CD4-positive, alpha-beta T cell (primary cell): ENCODE results near the gene GABRB3. TPM values are rescaled to one million over a fixed set of nuclear protein-coding genes. Genes with fewer than 3 reads are reported as not detected.

Source experiments
- ATAC-seq: fragments of 200-7000 bp; cut with Tn5 transposase; one replicate; pipeline ENCODE4 v1.10.0; 2022; ENCODE audit warnings: mild to moderate bottlenecking; ENCODE audit not compliant: poor library complexity
- CTCF ChIA-PET: fragments of 350-600 bp; sonication (Branson Sonifier 250); formaldehyde crosslinking; loops from one replicate; lab custom pipeline; 2021; ENCODE audit warnings: antibody characterized with exemption, inconsistent platforms; lab: Charles Lee
- POLR2A ChIA-PET: fragments of 350-600 bp; sonication (Branson Sonifier 250); formaldehyde crosslinking; loops from one replicate; lab custom pipeline; 2021; ENCODE audit warnings: antibody characterized with exemption, inconsistent platforms; lab: Charles Lee
- DNase-seq, 14 experiments: peaks; one replicate each; pipeline ENCODE4 v3.0.0-alpha.2; 2013 to 2020; ENCODE audit warnings: mixed read lengths in 2 of 14
- H3K27ac ChIP-seq, 2 donors: one replicate each; pipeline versions ENCODE4 v1.5.1 to v1.7.0; 2013; ENCODE audit warnings: low read length in 2 of 2, low read depth in 1 of 2, mild to moderate bottlenecking in 1 of 2
- H3K27me3 ChIP-seq, 2 experiments: 1 replicate in 1 of 2; 2 replicates in 1 of 2; pipeline versions ENCODE4 v1.6.1 to v1.7.0; 2013; ENCODE audit warnings: low read length in 2 of 2, control low read depth in 1 of 2, mild to moderate bottlenecking in 1 of 2, moderate library complexity in 1 of 2; ENCODE audit not compliant: insufficient read depth in 2 of 2, control insufficient read depth in 1 of 2
- H3K36me3 ChIP-seq: one replicate; pipeline ENCODE4 v1.6.1; 2013; ENCODE audit warnings: low read length, control low read depth; ENCODE audit not compliant: insufficient read depth
- H3K4me1 ChIP-seq: one replicate; pipeline ENCODE4 v1.6.1; 2013; ENCODE audit warnings: low read length, control low read depth; ENCODE audit not compliant: insufficient read depth
- H3K4me3 ChIP-seq: one replicate; pipeline ENCODE4 v1.5.1; 2013; ENCODE audit warnings: mild to moderate bottlenecking, low read length, moderate library complexity
- H3K9me3 ChIP-seq, 2 experiments: 1 replicate in 1 of 2; 2 replicates in 1 of 2; pipeline versions ENCODE4 v1.6.1 to v1.7.0; 2013; ENCODE audit warnings: low read length in 2 of 2, mild to moderate bottlenecking in 2 of 2, control low read depth in 1 of 2, moderate library complexity in 1 of 2; ENCODE audit not compliant: control insufficient read depth in 1 of 2, insufficient read depth in 1 of 2
- H3K27ac Mint-ChIP-seq: one replicate; pipeline ENCODE4 v1.8.0; 2020; ENCODE audit warnings: mixed read lengths
- H3K27me3 Mint-ChIP-seq: one replicate; pipeline ENCODE4 v1.8.0; 2021; ENCODE audit warnings: mixed read lengths
- H3K36me3 Mint-ChIP-seq: one replicate; pipeline ENCODE4 v1.8.0; 2021; ENCODE audit warnings: low read depth, mixed read lengths
- H3K4me1 Mint-ChIP-seq: one replicate; pipeline ENCODE4 v1.8.0; 2021; ENCODE audit warnings: low read depth, mixed read lengths
- H3K4me3 Mint-ChIP-seq: one replicate; pipeline ENCODE4 v1.8.0; 2020; ENCODE audit warnings: mild to moderate bottlenecking, mixed read lengths
- H3K9me3 Mint-ChIP-seq: one replicate; pipeline ENCODE4 v1.8.0; 2020; ENCODE audit warnings: mixed read lengths
- intact Hi-C, 2 experiments: fragments of 100-400 bp; cut with DNase I in 1 of 2; cut with micrococcal nuclease in 1 of 2; formaldehyde crosslinking; loops; one replicate each; pipeline versions ENCODE4 v1.15.1 to v1.9.0; 2023 to 2025; cut with DNase I, micrococcal nuclease
- total RNA-seq, 174 experiments: library from RNA in 2 of 174; stranded (reverse) in 2 of 174; gene quantifications; one replicate each; pipeline ENCODE4 v1.2.3 and lab custom pipeline; 2021 to 2026
- TF ChIP-seq, protein P1 (sequence below): fragments of 200-600 bp; IDR thresholded peaks from one replicate; pipeline ENCODE4 v1.8.0; 2022; ENCODE audit warnings: antibody characterized with exemption, mild to moderate bottlenecking

Gene GABRB3
- total RNA-seq, 2 experiments from 2014 or later = not detected

- TF ChIP-seq, protein P1, sequence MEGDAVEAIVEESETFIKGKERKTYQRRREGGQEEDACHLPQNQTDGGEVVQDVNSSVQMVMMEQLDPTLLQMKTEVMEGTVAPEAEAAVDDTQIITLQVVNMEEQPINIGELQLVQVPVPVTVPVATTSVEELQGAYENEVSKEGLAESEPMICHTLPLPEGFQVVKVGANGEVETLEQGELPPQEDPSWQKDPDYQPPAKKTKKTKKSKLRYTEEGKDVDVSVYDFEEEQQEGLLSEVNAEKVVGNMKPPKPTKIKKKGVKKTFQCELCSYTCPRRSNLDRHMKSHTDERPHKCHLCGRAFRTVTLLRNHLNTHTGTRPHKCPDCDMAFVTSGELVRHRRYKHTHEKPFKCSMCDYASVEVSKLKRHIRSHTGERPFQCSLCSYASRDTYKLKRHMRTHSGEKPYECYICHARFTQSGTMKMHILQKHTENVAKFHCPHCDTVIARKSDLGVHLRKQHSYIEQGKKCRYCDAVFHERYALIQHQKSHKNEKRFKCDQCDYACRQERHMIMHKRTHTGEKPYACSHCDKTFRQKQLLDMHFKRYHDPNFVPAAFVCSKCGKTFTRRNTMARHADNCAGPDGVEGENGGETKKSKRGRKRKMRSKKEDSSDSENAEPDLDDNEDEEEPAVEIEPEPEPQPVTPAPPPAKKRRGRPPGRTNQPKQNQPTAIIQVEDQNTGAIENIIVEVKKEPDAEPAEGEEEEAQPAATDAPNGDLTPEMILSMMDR = no peak
- DNase-seq = no peak
- H3K27ac Mint-ChIP-seq = no peak overlapping the region
- no peaks in the 10 kb centered on the region for H3K27me3 ChIP-seq
- H3K9me3 Mint-ChIP-seq = peaks cover 15% of the 10 kb centered on the region
- H3K4me1 Mint-ChIP-seq = no peaks in the 10 kb centered on the region
- H3K36me3 ChIP-seq = no peaks in the 10 kb centered on the region
- H3K4me1 ChIP-seq = no peaks in the 10 kb centered on the region
- no peak for ATAC-seq
- ChIA-PET CTCF (no interaction called here), POLR2A (no interaction called here)
- no peak overlapping the region for H3K4me3 Mint-ChIP-seq
- no peaks in the 10 kb centered on the region for H3K36me3 Mint-ChIP-seq
- H3K9me3 ChIP-seq = peaks cover 0 to under 1% of the 10 kb centered on the region in 2 experiments
- H3K4me3 ChIP-seq = no peak overlapping the region
- no peak overlapping the region for H3K27ac ChIP-seq
- intact Hi-C loops = no loop called here
- no peaks in the 10 kb centered on the region for H3K27me3 Mint-ChIP-seq
Observed at GRCh38 chr15:26635105-26635504, 137.8 kb downstream of the GABRB3 start.

- H3K27me3 ChIP-seq = no peaks in the 10 kb centered on the region
- Mint-ChIP-seq H3K27ac (no peak overlapping the region), H3K4me3 (no peak overlapping the region), H3K4me1 (no peaks in the 10 kb centered on the region), H3K36me3 (no peaks in the 10 kb centered on the region), H3K27me3 (no peaks in the 10 kb centered on the region), H3K9me3 (peaks cover 12% of the 10 kb centered on the region)
- no peak overlapping the region for H3K27ac ChIP-seq
- ChIA-PET POLR2A (no interaction called here), CTCF (no interaction called here)
- no peaks in the 10 kb centered on the region for H3K4me1 ChIP-seq
- H3K4me3 ChIP-seq = no peak overlapping the region
- TF ChIP-seq, protein P1 = no peak
- peaks cover 0 to 9% of the 10 kb centered on the region in 2 experiments for H3K9me3 ChIP-seq
- intact Hi-C loops = no loop called here
- ATAC-seq = no peak
- DNase-seq = no peak
- no peaks in the 10 kb centered on the region for H3K36me3 ChIP-seq
Observed at GRCh38 chr15:26634319-26634718, 138.5 kb downstream of the GABRB3 start.

- intact Hi-C loops = no loop called here
- Mint-ChIP-seq H3K27ac (no peak overlapping the region), H3K9me3 (peaks cover 7% of the 10 kb centered on the region), H3K4me3 (no peak overlapping the region), H3K27me3 (no peaks in the 10 kb centered on the region), H3K36me3 (no peaks in the 10 kb centered on the region), H3K4me1 (no peaks in the 10 kb centered on the region)
- Histone ChIP-seq H3K27ac (no peak overlapping the region), H3K4me1 (no peaks in the 10 kb centered on the region), H3K4me3 (no peak overlapping the region), H3K36me3 (no peaks in the 10 kb centered on the region), H3K9me3 (peaks cover 0 to 22% of the 10 kb centered on the region in 2 experiments), H3K27me3 (no peaks in the 10 kb centered on the region)
- CTCF ChIA-PET = no interaction called here
- POLR2A ChIA-PET = no interaction called here
- no peak for DNase-seq
- ATAC-seq = no peak
- TF ChIP-seq, protein P1 = no peak
Observed at GRCh38 chr15:26632500-26632899, 140.4 kb downstream of the GABRB3 start.
